ENCODE results near the gene ANO6. TPM values are rescaled to one million over a fixed set of nuclear protein-coding genes. Genes with fewer than 3 reads are reported as not detected.

Gene ANO6
- total and polyA plus RNA-seq, 4 donors, result 18.6 to 52.3 (median 29.1) TPM

- WGBS, result 99% methylated on average over 1 of the region's 1 CpG
Measured at GRCh38 chr12:45212064-45212463, 3.8 kb upstream of the ANO6 start.

DNA sequence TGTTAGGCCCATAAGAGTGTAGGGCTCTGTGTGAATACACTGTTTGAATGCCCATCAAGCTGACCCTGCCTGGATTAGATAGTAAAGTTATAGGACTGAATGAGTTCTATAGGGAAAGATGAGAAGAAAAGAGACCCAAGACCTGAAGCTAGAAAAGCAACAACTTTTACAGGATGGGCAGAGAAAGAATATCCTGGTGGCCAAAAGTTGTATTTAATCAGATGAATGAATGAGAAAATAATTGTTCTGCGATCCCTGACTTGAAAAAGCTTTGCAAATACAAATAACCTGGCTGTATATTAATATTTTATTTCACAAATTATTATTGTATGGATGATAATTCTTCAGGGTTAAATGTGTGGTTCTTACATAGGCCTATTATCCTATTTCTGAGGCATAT, 2.8 kb upstream of the ANO6 start:
- H3K36me3 ChIP-seq (ENCODE audit: control insufficient read depth in 4 of 4, insufficient read depth in 3 of 4, low read depth in 1 of 4, low read length in 3 of 4), result no peaks in the 10 kb centered on the region
- H3K27me3 ChIP-seq (ENCODE audit: control insufficient read depth in 4 of 4, insufficient read depth in 4 of 4, low read length in 3 of 4), result no peaks in the 10 kb centered on the region
- no peak for DNase-seq (ENCODE audit: low spot score)
- no peaks in the 10 kb centered on the region for H3K9me3 ChIP-seq (ENCODE audit: control insufficient read depth in 4 of 4, low read length in 3 of 4)
- H3K4me1 ChIP-seq (ENCODE audit: control insufficient read depth in 4 of 4, insufficient read depth in 4 of 4, low read length in 3 of 4), result peaks cover 3 to 21% (median 11%) of the 10 kb centered on the region in 4 donors
- no peak overlapping the region for H3K4me3 ChIP-seq (ENCODE audit: low read depth in 1 of 3, low read length in 3 of 3)
- no peak overlapping the region for H3K27ac ChIP-seq (ENCODE audit: low read depth in 1 of 2, low read length in 2 of 2)
- WGBS, result 96% methylated on average over 1 of the region's 1 CpG
- no peak overlapping the region for H3K9ac ChIP-seq (ENCODE audit: low read depth in 1 of 2, low read length in 2 of 2)
- TF ChIP-seq FOXA2 (IDR thresholded peaks at IDR 0.05) (no peak), EGR1 (IDR thresholded peaks at IDR 0.05; ENCODE audit: low read depth in 2 of 2) (no peak), FOXA1 (IDR thresholded peaks at IDR 0.05) (no peak), MAX (IDR thresholded peaks at IDR 0.05) (no peak), RXRA (IDR thresholded peaks at IDR 0.05) (no peak), JUND (IDR thresholded peaks at IDR 0.05) (no peak), TAF1 (conservative IDR thresholded peaks at IDR 0.05) (no peak), NR2F2 (IDR thresholded peaks at IDR 0.05) (no peak), YY1 (IDR thresholded peaks at IDR 0.05) (no peak), HNF4G (IDR thresholded peaks at IDR 0.05) (no peak), GABPA (IDR thresholded peaks at IDR 0.05 in 1 of 2, conservative IDR thresholded peaks at IDR 0.05 in 1 of 2) (no peak), SP1 (IDR thresholded peaks at IDR 0.05) (no peak), RAD21 (IDR thresholded peaks at IDR 0.05) (no peak)
- TF ChIP-seq, protein P1, sequence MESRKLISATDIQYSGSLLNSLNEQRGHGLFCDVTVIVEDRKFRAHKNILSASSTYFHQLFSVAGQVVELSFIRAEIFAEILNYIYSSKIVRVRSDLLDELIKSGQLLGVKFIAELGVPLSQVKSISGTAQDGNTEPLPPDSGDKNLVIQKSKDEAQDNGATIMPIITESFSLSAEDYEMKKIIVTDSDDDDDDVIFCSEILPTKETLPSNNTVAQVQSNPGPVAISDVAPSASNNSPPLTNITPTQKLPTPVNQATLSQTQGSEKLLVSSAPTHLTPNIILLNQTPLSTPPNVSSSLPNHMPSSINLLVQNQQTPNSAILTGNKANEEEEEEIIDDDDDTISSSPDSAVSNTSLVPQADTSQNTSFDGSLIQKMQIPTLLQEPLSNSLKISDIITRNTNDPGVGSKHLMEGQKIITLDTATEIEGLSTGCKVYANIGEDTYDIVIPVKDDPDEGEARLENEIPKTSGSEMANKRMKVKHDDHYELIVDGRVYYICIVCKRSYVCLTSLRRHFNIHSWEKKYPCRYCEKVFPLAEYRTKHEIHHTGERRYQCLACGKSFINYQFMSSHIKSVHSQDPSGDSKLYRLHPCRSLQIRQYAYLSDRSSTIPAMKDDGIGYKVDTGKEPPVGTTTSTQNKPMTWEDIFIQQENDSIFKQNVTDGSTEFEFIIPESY (IDR thresholded peaks at IDR 0.05), result no peak
- TF ChIP-seq, protein P2, sequence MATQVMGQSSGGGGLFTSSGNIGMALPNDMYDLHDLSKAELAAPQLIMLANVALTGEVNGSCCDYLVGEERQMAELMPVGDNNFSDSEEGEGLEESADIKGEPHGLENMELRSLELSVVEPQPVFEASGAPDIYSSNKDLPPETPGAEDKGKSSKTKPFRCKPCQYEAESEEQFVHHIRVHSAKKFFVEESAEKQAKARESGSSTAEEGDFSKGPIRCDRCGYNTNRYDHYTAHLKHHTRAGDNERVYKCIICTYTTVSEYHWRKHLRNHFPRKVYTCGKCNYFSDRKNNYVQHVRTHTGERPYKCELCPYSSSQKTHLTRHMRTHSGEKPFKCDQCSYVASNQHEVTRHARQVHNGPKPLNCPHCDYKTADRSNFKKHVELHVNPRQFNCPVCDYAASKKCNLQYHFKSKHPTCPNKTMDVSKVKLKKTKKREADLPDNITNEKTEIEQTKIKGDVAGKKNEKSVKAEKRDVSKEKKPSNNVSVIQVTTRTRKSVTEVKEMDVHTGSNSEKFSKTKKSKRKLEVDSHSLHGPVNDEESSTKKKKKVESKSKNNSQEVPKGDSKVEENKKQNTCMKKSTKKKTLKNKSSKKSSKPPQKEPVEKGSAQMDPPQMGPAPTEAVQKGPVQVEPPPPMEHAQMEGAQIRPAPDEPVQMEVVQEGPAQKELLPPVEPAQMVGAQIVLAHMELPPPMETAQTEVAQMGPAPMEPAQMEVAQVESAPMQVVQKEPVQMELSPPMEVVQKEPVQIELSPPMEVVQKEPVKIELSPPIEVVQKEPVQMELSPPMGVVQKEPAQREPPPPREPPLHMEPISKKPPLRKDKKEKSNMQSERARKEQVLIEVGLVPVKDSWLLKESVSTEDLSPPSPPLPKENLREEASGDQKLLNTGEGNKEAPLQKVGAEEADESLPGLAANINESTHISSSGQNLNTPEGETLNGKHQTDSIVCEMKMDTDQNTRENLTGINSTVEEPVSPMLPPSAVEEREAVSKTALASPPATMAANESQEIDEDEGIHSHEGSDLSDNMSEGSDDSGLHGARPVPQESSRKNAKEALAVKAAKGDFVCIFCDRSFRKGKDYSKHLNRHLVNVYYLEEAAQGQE (IDR thresholded peaks at IDR 0.05), result no peak

More at GRCh38 chr12:45212064-45212463, 3.8 kb upstream of the ANO6 start:
- Histone ChIP-seq H3K27ac (ENCODE audit: low read depth in 1 of 2, low read length in 2 of 2) (no peak overlapping the region), H3K9ac (ENCODE audit: low read depth in 1 of 2, low read length in 2 of 2) (no peak overlapping the region), H3K9me3 (ENCODE audit: control insufficient read depth in 4 of 4, low read length in 3 of 4) (no peaks in the 10 kb centered on the region), H3K4me1 (ENCODE audit: control insufficient read depth in 4 of 4, insufficient read depth in 4 of 4, low read length in 3 of 4) (peaks cover 0 to 13% (median 5%) of the 10 kb centered on the region in 4 donors), H3K36me3 (ENCODE audit: control insufficient read depth in 4 of 4, insufficient read depth in 3 of 4, low read depth in 1 of 4, low read length in 3 of 4) (no peaks in the 10 kb centered on the region), H3K27me3 (ENCODE audit: control insufficient read depth in 4 of 4, insufficient read depth in 4 of 4, low read length in 3 of 4) (no peaks in the 10 kb centered on the region), H3K4me3 (ENCODE audit: low read depth in 1 of 3, low read length in 3 of 3) (no peak overlapping the region)
- TF ChIP-seq NR2F2 (IDR thresholded peaks at IDR 0.05) (no peak), HNF4A (conservative IDR thresholded peaks at IDR 0.05) (no peak), YY1 (IDR thresholded peaks at IDR 0.05) (no peak), RXRA (IDR thresholded peaks at IDR 0.05) (no peak), EGR1 (IDR thresholded peaks at IDR 0.05; ENCODE audit: low read depth in 2 of 2) (no peak), MAX (IDR thresholded peaks at IDR 0.05) (no peak), FOXA2 (IDR thresholded peaks at IDR 0.05) (no peak), SP1 (IDR thresholded peaks at IDR 0.05) (no peak), FOXA1 (IDR thresholded peaks at IDR 0.05) (no peak), HNF4G (IDR thresholded peaks at IDR 0.05) (no peak), GABPA (IDR thresholded peaks at IDR 0.05 in 1 of 2, conservative IDR thresholded peaks at IDR 0.05 in 1 of 2) (no peak)
- TF ChIP-seq, protein P2 (IDR thresholded peaks at IDR 0.05), result no peak
- TF ChIP-seq, protein P1 (IDR thresholded peaks at IDR 0.05), result no peak
- DNase-seq (ENCODE audit: low spot score), result no peak

Data from liver (tissue), 9 donors.